Retina (tissue), 1 donor: ENCODE measurements around the gene FLOT2.
A peak's percentile ranks its signal among the peaks of the same experiment; 100 is the strongest.
"Not testable (repeated sequence)": the region's sequence is repeated elsewhere in the genome, so short reads cannot be mapped to it uniquely, and the experiment has no call there.

Experiments
- DNase-seq: peaks from one replicate; pipeline ENCODE4 v3.0.0-alpha.2; 2016

FLOT2 gene, protein sequence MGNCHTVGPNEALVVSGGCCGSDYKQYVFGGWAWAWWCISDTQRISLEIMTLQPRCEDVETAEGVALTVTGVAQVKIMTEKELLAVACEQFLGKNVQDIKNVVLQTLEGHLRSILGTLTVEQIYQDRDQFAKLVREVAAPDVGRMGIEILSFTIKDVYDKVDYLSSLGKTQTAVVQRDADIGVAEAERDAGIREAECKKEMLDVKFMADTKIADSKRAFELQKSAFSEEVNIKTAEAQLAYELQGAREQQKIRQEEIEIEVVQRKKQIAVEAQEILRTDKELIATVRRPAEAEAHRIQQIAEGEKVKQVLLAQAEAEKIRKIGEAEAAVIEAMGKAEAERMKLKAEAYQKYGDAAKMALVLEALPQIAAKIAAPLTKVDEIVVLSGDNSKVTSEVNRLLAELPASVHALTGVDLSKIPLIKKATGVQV

DNA sequence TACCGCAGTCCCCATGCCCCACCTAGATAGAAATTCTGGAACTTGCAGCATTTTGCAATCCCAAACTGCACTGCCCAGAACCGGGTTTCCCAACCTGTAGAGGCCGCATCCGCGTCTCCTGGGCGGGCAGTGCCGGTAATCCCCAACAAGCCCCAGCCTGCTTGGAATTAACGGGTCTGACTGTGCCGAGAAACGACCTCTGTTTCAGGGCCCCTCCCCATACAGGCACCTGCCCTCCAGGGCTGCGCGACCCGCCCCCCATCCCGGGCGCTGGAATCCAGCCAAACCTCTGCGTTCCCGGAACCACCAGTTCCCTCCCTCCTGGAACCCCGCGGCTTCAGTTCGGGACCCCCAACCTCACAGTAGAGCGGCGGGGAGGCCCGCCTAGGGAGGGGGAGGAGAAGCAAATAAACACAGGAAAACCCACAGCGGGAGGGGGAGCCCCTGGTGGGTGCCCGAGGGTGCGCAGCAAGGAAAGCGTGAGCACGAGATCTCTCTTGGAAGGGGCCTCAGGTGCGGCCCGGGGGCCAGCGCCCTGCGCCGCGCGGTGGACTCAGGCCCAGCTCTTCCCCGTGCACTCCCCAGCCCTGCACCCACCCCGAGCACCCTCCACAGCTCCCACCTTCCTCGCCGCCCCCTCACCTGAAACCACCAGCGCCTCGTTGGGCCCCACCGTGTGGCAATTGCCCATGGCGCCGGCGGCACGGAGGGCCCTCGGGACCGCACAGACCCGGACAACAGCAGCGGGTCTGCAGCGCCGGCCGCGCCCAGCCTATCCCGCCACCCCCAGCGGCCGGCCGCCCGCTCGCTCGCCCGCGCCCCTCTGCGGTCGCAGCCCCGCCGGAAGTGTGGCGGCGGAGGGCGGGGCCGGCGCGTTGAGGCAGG is at the start of gene FLOT2:
TSS of gene FLOT2 (minus strand) at position 850 of the 885 bp plus-strand sequence. CDS start at position 691, 159 bp downstream.
- DNase-seq: peak; percentile 79

DNA sequence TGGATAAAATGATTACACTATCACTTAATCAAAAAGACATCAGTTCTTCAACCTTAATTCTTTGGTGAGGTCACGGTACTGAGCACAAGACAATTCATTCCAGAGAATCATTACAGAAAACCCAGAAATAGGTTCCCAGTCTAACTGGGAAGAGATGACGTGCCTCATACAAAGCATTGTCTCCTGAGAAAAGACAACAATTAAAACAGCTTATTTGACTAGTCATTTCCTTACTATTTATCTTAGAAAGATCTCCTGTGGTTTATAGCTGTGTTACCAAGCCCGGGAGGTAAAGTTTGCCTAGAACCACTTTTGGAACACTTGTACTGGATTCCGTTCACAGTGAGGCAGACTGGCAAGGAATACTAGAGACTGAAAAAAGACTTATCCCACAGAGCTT is 48.7 kb upstream of the FLOT2 start:
- no peak for DNase-seq

DNA sequence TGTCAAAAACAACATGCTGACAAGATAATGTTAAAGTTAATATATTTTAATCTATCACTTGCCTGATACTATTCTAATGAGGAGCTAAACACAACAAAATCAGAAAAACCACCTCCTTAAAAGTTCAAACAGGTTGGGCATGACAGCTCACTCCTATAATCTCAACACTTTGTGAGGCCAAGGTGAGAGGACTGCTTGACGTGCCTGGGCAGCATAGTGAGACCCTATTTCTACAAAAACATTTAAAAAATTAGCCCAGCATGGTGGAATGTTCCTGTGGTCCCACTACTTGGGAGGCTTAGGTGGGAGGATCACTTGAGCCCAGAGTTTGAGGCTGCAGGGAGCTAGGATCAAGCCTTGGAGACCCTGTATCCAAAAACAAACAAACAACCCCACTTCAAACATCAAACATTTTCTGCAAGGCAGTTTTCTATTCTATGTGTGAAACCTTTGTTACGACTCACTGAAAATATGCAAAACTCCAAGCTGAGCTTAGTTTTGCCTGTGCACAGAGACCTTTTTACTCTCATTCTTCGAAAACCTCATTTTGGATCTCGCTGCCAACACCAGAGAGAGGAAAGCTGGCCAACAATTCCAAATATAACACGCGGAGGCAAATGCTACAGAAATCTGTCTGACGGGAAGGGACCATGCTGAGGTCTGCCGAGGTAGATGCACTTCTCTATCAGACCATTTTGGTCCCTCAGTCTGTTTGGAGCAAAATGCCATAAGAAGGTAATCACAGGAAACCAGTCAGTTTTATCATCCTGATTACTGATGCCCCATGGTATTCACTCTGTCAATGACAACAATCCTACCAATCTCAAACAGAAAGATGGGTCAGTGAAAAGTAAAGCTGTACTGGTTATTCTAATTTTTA is 47.6 kb upstream of the FLOT2 start:
- DNase-seq: no peak

DNA sequence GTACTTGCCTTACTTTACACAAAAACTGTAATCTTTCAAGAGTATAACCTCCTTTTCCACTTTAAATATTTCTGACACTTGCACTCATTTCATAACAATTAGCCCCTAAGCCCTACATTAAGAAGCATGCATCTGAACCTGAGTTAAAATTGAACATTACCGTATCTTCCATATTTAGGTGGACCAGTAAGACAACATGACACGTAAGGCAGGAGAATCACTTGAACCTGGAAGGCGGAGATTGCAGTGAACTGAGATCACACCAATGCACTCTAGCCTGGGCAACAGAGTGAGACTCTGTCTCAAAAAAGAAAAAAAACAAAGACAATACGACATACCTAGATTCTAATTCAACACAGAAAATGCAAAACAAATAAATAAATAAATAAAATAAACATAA is 46.8 kb upstream of the FLOT2 start:
- no peak for DNase-seq

DNA sequence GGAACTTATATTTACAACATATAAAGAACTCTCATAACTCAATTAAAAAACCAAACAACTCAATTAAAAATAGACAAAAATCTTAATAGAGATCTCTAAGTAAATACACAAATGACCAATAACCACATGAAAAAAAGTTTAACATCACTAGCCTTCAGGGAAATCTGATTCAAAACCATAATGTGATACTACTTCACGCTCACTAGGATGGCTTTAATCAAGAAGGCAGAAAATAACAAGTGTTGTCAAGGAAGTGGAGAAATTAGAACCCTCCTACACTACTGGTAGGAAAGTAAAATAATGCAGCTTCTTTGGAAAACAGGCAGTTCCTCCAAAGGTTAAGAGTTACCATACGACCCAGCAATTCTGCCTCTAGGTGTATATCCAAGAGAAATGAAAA is 45.4 kb upstream of the FLOT2 start:
- no peak for DNase-seq

DNA sequence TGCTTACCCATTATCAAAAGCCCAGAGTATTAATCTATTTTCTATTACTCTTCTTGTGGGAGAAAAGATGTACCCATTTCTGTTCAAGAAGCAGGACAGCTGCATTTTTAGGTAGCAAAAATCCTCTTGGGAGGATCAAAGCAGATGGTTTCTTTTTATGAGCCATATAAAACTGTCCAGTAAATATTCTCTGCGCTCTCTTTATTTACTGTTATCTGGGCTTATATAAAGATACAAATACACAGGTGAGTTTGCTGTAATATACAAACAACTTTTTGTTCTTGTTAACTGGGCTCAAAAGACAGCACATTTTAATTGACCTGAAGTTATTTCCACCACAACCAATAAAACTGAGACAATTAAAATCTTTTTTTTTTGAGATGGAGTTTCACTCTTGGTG is 43.7 kb upstream of the FLOT2 start:
- DNase-seq: no peak

DNA sequence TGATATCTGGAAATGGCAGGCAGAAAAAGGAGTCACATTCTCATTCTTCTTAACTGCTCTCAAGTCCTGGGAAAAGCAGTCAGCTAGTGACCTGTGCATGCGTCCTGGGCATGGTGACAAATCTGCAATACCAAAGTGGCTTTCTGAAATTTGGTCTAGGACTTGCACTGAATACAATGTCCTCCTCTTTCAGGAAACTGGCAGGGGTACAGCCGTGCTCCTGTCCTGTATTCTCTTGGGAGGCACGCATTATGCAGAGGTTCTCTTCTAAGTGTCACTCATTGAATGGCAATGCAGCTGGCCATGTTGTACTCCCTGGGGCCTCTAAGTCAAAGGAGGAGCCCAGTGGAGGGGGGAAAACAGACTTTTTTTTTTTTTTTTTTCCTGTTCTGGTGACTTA is 43.1 kb upstream of the FLOT2 start:
- no peak for DNase-seq

DNA sequence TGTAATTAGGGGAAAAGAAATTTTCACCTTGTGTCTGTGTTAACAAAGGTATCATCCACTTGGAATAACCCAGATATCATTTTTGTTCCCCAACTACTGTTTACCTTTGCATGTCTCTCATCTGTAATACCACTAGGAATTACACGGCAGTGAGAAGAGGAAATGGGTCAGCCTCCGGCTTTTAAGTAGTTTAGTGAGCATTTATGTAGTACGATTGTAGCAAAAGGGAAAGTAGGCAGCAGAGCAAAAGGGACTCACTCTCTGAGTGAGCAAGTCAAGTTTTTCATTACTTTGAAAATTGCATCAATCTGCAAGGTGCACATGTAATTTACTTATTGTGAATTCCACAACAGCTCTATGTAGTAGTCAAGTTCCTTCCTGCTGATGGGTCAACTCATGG is 42.6 kb upstream of the FLOT2 start:
- DNase-seq: no peak

DNA sequence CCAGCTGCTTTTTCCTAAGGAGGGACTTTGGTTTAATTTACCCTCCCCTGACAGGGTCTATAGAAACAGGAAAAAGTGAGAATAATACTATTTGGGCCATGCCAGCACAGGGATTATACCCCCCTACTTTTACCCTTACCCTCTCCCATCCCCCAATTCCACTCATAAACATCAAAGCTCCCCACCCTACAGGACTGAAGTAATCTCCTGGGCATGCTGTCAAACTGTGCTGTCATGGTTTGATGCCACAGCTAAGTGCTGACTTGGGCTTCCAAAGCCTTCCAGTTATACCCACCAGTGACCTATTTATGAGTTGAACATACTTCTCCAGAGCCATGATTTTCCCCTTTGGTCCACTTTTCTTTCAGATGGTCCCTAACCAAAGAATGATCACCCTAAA is 41.0 kb upstream of the FLOT2 start:
- DNase-seq: no peak

DNA sequence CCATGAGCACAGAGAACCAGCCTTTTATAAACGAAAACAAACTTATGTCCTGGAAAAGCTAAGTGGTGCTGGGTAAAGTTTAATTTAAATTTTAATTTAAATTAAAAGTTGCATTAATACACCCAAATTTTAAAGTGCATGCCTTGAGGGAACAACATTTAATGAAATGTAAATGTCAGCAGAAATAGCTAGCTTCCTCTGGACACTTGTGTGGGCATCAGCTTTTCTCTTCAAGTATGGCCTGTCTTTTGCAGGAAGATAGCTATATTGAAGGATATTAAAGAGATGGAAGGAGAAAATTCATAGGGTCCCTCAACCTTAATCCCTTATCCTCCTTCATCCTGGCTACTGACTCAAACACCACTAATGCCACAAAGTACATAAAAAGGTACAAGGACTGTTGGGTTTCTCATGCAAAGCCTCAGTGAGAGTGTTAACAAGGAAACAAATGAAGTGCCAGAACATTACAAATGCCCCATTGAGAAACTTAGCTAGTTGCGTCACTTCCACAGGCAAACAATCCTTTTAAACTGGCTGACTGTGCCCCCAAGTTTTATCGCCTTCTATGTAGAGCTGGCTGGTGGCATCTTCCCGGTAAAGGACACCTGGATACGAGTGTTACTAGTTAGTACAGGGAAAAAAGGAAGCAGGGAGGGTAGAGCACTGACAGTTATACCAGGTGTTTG is 39.7 kb upstream of the FLOT2 start:
- no peak for DNase-seq

DNA sequence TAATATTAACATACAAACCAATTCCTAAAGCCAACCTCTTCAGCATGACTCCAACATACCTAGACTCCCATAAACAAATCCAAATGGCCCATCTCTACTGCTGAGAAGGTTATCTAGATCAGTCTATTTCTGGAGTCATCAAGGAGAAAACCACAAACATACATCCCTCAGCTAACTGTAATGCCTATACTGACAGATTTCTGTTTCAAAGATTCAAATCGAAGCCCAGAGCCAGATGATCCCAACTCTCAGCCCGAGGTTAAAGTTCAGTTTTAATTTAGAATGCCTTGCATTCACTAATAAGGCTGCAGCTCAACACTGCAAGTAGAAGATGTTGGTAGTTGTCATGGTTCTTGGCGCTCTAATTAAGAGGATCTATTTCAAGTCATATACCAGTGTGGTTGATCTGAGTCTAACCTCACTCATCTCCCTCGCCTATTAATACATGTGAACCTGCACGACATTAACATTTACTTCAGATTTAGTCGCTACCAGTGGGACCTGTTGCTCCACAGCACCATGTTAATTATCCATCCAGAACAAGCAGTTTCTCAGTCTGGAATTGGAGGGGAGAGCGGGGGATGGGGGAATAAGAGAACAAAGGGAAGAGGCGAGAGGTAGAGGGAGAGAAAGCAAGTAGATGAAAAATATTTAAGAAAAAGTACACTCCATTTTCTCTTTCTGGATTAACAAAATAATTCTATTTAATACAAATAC is 38.4 kb upstream of the FLOT2 start:
- no peak for DNase-seq

DNA sequence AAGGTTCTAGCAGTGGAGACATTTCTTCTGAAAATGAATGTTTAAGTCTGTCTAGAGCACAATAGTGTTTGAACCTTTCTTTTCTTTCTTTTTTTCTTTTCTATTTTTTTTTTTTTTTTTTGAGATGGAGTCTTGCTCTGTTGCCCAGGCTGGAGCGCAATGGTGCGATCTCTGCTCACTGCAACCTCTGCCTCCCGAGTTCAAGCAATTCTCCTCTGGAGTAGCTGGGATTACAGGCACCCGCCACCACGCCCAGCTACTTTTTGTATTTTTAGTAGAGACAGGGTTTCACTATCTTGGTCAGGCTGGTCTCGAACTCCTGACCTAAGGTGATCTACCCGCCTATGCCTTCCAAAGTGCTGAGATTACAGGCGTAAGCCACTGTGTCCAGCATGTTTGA is 37.0 kb upstream of the FLOT2 start:
- DNase-seq: not testable (repeated sequence)

DNA sequence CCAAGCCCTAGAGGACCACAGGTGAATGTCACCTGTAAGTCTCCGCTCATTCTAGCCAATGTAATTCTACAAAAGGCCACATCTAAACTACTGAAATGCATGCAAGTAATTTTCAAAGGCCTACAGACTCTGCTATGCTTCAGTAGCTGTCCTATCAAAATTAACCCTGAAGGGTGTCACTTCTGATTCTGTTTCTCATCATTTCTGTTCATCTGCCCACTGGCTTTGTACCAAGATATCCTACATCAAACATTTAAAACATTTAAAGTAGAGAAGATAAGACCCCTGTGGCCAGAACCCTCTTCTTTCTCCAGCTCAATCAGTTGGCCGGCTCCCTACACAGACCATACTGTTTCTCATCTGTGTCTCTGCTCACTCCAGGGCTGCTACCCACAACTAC is 32.3 kb upstream of the FLOT2 start:
- no peak for DNase-seq

DNA sequence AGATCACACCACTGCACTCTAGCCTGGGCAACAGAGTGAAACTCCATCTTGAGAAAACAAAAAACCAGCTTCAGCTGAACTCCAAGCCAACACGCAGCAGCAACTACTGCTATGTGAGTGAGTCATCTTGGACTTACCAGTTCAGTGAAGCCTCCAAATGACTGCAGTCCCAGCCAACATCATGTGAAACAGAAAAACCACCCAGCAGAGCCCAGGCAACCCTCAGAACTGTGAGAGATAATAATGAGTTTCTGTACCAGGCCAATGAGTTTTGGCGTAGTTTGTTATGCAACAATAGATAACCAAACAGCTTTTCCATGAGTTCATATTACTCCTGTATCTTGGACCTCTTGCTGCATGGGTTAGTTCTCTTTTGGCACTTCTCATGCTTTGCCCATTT is 30.5 kb upstream of the FLOT2 start:
- DNase-seq: no peak

DNA sequence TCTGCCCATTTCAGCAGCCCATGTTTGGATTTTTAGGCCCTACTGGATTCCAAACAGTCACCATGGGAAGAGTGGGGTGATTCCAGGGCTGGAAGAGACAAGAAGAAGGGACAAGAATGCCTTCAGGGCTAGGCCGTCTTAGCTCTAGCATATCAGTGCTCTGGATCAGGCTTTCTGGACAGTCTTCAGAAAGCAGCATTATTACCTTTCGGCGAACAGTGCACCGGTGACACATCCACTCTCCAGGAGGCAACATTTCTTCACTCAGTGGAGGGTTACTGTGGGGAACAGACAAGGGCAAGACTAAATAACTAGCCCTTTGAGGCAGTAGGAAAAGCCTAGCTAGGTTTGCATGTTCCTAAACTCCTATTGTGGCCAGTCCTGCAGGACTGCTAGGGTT is 29.3 kb upstream of the FLOT2 start:
- DNase-seq: no peak

DNA sequence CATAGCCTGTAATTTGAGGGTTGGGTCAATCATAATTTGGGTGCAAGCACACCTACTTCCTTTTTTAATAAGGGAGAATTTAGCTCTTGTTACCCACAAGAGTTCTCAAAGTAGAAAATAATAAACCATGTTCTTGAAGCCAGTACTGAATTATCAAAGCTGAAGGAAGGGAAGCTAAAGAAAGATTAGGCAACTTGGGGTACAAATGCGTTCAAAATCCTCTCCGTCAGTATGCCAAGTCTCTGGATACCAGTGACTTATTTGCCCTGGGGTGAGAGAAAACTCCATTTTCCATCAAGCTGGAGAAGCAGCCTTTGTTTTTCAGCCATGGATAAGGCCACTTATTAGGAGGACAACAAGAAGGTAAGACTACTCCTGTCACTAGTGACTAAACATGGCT is 28.8 kb upstream of the FLOT2 start:
- DNase-seq: no peak

DNA sequence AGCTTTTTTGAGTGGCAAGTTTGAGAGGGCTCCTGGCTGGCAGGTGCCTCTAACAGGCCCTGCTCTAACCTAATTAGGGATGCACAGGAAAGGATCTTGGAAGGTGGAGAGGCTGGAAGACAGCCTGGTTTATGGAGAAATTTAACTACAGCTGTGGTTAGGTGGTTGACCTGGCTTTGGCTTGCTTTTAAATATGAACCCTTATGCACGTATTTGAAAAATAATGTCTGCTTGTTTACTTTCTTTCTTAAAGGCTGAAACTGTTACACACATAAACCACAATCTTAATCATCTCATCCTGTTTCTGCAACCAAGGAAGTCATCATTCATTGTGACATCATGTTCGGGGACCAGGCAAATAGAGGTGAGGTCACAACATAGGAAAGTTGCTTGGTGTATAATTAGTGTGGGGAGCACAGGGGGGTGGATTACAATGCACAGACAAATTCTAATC is 28.4 kb upstream of the FLOT2 start:
- DNase-seq: no peak

DNA sequence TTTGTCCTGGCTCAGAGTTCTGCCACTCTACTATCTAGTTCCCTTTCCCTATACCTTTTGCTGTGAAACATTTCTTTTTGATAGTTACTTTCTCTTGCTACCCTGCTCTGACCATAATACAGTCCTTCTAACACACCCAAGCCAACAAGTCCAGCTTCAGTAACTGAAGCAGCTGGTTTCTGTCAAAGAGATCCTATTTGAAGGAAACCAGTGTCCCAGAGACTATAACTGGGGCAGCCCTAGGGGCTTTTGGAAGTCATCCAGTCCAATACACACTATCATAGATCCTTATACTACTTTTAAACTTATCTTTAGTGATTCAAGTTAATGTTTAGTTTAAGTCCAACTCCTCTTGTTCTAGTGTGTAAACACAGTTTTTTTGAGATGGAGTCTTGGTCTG is 22.7 kb upstream of the FLOT2 start:
- DNase-seq: no peak

DNA sequence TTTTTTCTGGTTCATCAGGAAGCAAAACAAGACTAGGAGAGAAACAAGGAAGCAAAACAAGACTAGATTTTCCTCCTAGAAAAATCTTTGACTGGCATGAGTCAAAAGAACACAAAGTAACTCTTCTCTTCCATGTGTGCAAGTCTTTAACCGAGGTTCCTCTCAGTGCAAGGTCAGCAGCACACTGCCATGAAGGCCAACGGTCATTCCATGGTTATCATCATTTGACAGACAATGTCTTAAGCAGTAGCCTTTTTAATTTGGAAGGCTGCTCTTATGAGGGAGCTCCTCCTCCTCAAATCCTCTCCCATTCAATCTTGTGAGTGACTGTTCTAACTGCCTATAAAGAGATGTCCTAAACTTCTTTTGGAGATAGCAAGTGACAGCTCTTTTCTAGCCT is 20.8 kb upstream of the FLOT2 start:
- no peak for DNase-seq

DNA sequence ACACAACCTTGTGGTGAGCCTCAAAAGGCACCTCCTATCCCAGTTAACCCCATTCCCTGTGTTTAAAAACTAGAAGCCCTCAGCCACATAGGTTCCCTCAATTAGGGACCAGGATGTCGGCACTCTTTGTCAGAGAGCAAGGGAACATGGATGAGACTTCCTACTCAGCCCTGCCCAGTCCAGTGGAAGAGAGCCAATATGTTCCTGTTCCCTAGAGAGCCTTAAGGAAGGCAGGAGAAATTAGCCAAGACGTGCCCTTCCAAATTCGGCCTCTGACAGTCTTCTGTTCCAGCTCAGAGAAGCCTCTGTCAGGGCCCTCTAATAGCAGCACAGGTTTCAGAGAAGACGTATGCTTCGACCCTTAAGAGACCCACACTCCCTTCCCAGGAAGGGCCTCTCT is 19.9 kb upstream of the FLOT2 start:
- no peak for DNase-seq

DNA sequence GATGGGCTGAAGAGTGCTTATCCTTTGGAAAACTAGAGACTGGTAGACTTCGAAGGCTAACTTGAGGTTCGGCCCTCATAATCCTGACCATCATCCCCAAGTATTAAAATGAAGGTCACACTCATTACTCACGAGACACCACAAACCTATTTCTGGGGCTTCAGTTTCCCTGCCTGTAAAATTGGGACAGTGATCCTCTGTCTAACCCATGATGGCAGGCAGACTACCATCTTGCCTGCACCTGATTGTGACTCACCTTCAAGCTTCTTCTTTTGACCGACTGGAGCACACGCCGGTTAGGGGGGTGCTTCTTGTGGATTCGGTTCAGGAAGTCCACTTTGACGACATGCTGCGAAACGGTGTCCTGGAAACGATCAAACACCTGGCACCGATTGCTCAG is 19.5 kb upstream of the FLOT2 start:
- no peak for DNase-seq
